ENCODE results near the gene CWC22.

GRCh38 chr2:179900655-179901054, 106.4 kb downstream of the CWC22 start:
- TF ChIP-seq CTCF (IDR thresholded peaks at IDR 0.05; ENCODE audit: low read depth, low read length), result no peak
- TF ChIP-seq EZH2phosphoT487 (IDR thresholded peaks at IDR 0.05; ENCODE audit: low read depth), result no peak

Data from OCI-LY3 (cell line).